GM11168 (cell line): Measurements from ENCODE around the gene FAM78A.

ENCODE experiments used
- in situ Hi-C: fragments of 300-500 bp; cut with MboI; formaldehyde crosslinking; loops from one replicate; pipeline ENCODE4 v1.12.0; 2022; ENCODE audit warnings: low sequenced_read_pairs; ENCODE audit not compliant: unreplicated experiment

The FAM78A gene

DNA sequence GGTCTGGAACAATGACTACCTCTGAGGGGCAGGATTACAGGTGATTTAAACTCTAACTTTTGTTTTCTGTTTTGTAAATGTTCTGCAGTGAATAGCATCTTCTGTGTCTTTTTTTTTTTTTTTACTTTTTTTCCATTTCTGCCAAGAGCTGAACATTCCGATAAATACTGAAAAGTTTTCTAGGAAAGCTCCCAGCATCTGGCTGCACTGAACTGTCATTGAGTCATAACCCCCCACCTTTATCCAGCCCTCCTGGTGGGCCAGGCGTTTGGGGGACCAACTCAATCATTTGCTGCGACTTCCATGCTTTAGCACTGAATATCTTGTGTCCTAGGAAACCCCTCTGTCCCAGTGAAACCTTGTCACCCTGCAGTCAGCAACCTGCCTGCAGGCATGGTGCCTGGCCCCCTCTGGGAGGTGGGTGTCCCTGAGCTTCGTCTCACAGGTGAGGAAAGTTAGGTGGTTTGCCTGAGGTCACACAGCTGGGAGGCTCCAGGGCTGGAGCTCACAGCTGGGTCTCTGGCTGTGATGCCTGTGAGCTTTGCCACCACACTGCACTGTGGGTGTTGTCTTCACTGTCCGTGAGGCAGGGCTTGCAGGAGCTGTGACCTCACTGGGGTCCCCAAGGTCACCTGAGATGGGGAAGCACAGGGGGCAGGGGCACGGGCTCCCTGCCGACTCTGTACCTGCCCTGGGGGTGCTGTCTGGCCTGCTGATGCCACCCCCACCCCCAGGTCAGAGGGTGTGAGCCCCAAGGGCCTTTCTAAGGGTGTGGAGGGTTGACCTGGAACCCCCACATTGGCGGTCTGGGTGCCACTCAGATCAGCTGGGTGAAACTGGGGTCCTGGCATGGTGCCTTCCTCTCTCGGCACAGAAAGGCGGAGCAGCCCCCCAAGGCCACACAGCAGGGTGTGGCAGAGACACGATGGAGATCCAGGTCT lies 27.3 kb upstream of the FAM78A start:
- in situ Hi-C loops = no loop called here

DNA sequence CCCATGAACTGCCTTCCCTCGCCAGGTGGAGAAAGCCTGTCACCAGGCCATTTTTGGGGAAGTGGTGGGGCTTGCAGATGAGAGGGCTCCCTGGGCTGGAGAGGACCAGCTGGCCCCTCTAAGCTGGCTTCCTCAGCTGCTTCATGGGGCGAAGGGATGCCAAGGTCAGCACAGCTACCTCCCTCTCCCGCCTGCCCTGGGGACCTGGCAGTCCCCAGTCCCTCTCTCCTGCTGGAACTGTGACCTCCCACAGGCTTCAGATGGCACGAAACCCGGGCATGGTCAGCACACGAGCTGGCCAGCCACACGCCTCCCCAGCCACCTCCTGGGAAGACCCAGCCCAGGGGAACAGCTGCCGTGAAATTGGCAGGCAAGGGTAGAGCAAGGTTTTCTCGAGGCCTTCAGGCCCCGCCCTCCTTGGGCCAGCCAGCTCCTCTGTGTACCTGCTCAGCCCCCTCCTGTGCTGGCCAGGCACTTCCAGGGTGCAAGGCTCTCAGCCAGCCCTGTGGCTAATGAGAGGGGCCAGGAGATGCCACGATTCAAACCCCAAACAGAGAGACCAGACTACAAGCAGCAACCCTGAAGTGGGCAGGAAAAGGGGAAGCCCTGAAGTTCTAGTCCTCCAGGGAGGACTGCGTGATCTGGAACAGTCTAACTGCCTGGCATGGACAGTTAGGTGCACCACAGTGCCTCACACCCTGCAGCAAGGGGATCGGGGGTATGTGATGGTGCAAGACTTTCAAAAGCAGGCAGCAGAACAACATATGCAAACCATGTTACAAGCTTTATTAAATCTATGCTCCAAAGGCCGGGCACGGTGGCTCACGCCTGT lies 26.1 kb upstream of the FAM78A start:
- in situ Hi-C loops = no loop called here

DNA sequence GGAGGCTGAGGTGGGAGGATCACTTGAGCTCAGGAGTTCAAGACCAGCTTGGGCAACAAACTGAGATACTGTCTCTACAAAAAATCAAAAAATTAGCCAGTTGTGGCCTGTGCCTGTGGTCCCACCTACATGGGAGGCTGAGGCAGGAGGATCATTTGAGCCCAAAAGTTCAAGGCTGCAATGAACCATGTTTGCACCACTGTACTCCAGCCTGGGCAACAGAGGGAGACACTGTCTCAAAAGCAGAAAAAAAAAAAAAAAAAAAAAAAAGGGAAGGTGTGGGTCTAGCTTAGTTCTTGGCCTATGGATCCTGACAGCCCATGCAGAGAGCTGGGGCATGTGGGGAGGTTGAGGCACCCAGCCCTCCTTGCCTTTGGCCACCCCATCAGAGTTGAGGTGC lies 24.1 kb upstream of the FAM78A start:
- in situ Hi-C loops = no loop called here

DNA sequence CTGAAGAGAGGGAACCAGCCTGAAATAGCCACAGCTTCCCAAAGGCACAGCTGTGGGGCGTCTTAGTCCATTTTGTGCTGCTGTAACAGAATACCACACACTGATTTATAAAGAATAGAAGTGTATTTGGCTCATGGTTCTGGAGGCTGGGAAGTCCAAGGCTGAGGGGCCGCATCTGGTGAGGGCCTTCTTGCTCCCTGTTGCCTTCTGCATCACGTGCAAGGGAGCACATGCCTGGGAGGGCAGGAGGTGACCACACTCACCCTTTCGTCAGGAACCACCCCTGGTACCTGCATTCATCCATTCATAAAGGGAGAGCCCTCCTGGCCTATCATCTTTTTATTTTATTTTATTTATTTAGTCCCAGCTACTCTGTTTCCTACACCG lies 23.6 kb upstream of the FAM78A start:
- in situ Hi-C loops = no loop called here

DNA sequence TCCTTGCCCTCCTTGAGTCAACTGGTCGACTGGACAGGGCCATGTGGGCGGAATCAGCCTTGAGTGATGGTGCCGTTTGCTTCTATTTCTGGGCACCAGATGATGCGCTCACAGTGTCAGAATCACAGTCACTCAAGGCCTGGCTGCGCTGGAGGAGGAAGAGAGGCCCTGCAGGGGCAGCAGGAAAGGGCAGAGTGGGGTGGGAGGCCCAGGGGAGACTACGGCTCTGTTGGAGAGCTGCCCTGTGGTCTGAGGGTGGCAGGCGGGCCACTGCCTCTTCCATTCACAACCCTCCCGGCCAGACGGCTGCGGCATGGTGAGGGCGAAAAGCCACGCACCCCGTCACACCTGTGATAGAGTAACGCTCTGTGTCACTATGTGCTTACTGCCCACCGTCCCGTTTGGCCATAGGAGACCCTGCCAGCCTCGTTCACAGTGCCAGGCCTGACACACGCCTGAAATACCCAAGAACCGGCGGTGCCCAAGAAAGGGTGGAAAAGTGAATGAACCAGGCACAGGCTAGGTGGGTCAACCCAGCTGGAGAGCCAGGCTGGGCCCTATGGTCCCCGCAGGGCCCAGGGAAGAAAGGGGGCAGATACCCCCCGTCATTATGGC lies 23.1 kb upstream of the FAM78A start:
- in situ Hi-C loops = no loop called here

DNA sequence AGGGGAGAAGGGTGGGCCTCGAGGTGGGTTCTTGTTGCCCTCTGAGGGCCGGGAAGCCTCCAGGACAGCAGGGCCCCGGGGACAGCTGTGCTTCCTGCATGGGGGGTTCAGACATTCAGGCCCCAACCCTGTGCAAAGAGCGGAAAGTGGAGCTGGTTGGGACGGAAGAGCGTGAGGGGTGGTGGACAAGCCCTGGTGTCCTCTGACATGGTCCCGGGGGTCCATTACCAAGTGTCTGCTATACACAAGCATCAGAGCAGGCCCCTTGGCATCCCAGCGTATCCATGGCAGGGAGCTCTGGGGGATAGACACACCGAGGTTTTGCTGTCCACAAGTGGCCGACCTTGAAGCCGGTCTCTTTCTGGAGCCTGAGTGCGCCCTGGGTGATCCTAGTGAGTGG lies 22.5 kb upstream of the FAM78A start:
- in situ Hi-C loops = no loop called here

DNA sequence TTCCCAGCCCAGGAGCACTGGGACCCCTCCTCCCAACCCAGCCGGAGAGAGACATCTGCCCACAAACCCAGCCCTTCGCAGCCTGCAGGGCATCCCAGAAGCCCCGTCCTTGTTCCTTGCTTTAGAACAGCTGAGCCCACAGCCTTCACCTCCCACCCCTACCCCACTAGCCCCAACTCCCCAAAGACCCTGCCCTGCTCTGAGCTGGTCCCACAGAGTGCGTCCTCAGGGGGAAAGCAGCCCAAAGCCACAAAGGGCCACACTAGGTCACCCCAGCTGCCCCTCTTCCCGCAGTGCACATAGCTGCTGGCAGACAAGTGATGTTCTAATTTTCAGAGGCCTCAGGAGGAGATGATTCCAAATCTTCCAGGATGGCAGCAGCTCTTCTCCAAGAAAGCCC lies 22.0 kb upstream of the FAM78A start:
- in situ Hi-C loops = no loop called here

DNA sequence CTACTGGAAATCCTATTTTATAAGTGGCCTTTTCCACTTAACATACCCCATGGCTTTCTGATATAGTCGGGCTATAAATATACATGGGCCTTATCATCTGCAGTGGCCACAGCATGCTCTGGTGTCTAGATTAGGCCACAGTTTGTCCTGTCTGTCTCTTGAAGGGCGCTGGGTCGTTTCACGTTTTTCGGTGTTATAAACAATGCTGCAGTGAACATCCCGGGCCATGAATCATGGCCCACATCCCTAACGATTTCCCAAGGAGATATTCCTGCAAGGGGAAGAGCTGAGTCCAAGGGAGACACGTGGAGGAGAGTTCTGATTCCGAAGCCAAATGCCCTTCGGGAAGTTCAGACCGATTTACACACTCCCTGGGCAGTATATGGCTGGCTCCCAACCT lies 21.6 kb upstream of the FAM78A start:
- in situ Hi-C loops = no loop called here

DNA sequence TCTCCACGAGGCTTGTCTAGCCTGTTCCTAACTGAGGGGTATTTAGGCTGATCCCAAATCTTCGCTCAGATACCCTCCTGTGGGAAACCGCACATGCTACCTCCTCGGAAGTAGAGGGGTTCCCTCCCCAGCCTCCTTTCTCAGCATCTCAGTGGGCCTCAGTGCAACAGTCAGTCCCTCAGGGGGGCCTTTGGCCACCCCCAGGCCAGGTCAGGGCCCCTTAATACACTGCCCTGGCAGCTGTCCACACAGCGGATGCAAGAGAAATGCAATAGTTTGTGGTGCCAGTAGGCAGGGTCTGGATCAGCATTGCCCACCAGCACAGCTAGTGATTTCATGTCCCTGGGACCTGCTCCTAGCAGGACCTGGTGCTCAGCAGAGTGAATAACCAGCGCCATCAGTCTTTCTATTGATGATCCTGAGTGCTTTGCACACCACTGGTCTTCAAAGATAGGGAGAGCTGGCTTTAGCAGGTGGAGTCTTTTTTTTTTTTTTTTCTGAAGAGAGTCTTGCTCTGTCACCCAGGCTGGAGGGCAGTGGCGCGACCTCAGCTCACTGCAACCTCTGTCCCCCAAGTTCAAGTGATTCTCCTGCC lies 20.7 kb upstream of the FAM78A start:
- in situ Hi-C loops = no loop called here

DNA sequence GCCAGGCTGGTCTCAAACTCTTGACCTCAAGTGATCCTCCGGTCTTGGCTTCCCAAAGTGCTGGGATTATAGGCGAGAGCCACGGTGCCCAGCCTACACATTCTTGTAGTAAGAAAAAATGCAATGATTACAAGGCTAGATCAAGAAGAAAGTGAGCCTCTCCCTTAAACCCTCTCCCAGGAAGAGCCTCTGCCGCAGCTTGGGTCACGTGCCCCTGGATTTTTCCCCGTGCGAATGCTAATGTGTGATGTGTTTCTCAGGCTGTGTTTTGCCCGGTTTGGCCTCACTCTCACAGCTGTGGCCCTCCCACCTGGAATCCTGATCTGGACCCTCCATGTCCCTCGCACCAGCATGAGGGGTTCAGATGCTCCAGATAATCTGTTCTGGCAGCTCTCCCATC lies 20.1 kb upstream of the FAM78A start:
- in situ Hi-C loops = no loop called here

DNA sequence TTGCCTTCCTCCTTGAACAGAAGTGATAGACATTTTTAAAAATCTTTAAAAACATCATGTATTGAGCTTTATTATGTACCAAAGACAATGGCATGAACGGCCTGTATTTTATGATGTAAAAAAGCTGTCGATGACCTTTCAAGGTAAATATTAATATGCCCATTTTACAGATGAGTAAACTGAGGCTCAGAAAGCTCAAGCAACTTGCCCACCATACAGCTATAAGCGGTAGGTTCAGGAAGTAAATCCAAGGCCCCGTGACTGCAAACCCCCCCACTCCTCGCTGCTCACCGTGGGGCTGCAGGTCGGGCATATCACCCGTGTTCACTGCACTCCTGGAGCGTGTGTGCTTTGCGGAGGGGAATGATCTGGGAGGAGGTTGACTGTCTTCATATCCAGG lies 16.6 kb upstream of the FAM78A start:
- in situ Hi-C loops = no loop called here

DNA sequence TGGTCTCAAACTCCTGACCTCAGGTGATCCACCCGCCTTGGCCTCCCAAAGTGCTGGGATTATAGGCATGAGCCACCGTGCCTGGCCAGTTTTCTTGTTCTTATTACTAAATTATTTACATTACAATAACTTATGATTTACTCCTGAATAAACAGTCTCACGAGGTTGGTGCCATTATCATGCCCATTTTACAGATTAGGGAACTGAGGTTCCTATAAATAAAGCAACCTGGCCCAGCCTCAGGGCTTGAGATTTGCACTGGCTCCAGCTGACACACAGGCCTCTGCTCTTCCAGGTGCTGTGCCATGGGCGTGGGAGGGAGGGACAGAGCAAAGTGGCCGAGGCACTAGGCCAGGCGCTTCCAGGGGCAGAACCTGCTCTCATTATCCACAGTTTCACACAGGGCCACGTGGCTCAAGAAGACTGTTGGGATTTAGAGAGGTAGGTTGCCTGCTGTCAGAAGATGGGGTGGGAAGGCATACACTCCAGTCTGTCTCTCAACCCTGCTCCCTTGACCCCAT lies 15.5 kb upstream of the FAM78A start:
- in situ Hi-C loops = no loop called here

DNA sequence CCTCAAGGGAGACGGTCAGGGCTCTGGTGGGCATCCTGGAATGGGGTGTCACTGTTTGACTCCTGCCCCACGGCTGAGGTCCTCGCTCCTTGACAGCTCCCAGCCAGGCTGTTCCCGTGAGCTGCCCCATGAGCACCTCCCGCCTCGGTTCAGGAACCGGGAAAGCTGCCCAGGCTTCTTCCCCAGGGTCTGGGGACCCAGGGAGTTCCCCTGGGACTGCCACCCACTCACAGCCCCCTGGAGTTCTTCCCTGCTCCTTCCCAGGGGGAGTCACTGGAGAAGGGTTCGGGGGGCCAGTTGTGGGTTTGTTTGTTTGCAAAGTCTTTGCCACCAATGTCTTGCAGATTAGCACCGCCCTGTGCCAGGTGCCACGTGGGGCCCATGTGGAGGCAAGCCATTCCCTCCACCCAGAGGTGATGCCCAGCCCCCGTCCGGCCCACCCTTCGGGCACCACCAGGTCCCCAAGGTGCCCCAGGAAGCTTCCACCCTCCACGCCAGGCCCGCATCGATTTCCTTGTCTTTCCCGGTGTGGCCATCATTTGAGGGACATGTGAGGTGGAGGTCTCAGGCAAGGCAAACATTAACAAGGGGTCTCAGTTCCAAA lies 14.6 kb upstream of the FAM78A start:
- in situ Hi-C loops = no loop called here

DNA sequence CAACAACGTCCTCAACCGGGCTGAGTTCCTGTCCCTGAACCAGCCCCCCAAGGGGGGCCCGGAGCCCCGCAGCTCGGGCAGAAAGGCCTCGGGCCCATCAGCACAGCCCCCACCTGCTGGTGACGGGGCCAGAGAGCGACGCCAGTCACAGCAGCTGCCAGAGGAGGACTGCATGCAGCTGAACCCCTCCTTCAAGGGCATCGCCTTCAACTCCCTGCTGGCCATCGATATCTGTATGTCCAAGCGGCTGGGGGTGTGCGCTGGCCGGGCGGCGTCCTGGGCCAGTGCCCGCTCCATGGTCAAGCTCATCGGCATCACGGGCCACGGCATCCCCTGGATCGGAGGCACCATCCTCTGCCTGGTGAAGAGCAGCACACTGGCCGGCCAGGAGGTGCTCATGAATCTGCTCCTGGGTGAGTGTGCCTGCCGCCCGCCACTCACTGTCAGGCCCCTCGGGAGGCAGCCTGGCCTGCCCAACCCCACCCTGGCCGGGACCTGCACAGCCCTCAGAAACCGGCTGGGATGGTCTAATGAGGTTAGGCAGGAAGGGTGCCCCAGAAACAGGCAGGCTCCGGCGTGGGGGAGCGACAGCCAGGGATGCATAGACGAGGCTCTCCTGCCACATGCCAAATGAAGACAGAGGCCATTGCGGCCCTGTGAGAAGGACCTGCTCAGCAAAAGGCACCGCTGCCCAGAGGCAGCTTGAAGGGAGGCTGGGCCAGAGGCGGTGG lies 13.9 kb upstream of the FAM78A start:
- in situ Hi-C loops = no loop called here

DNA sequence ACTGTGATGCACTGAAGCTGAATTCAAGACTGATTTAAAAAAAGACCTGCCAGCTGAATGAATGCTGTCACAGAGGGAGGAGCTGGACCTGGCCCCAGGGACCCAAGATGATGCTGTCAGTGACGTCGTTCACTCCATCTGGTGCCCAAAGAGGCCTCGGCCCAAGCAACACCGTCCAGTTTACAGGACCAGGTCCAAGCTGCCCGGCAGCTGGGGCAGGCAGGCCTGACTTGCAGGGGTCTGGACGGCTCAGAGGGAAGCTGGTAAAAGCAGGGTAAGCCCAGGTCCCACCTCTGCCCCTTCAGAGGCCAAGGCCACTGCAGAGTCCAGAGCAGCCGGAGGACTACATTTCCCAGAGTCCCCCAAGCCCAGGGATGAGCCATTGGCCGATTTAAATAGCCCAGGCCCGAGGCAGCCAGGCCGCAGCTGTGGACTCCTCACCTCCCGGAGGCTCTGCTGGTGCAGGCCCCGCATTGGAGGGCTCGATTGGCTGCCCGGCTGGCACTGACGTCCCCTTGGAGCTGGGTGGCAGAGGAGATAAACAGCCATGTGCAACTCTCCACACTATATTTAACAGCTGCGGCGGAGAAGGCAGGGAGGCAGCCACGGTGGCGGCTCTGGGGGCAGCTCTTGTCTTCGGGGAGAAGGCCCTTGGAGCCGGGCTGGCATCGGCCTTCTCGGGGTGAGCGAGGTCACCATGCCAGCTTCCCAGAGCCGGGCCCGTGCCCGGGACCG lies 13.2 kb upstream of the FAM78A start, which contains the start of gene PLPP7:
TSS of gene PLPP7 (plus strand) at position 423 of the 735 bp plus-strand sequence. CDS start at position 698, 275 bp downstream.
- in situ Hi-C loops = no loop called here

DNA sequence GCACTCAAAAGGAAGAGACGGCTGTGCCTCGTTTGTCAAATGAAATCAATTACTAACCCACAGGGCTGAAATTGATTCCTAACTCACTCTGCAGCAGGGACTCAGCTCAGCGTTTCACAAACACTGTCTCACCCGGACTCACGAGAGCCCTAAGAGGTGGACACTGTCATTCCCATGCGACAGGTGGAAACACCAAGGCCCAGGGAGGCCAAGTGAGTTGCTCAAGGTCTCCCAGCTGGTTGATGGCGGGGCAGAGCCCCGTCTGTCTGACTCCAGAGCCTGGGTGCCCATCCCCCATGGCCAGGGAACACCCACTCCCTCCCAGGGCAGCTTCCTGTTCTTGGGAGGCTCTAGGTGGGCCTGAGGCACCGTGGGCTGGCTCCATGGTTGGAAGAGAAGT lies 11.9 kb upstream of the FAM78A start:
- in situ Hi-C loops = no loop called here

DNA sequence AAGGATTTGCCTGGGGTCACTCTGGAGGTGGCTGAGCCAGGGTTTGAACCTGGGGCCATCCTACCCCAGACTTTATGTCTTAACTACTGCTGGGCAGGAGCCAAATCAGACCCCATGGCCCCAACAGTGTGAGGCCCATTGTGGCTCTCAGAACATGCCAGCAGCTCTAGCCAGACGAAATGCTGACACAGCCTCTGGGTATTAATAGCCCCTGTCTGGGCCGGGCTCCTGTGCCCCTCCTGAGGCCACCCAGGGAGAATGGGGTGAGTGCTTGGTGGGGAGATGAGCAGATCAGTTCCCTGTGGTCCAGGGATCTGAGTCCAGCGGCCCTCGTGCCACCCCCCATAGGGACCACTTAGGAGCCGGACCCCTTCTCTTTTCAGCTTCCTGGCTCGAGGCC lies 11.0 kb upstream of the FAM78A start:
- in situ Hi-C loops = no loop called here

DNA sequence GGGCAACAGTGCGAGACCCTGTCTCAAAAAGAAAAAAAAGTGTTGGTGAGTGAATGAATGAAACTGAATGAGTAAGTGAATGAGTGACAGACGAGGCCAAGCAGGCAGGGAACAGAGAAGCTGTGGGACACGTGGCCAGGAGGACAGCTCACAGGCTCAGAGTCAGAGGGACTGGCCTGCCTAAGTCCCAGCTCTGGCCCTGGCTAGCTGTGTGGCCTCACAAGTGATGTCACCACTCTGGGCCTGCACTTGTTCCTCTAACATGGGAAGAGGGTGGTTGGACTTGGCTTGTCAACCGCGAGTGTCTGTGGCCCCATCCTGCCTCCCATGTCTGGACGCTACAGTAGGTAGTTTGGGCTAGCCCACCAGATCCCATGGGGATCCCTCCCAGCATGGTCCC lies 8.5 kb upstream of the FAM78A start:
- in situ Hi-C loops = no loop called here
